T follicular helper cell (primary cell): ENCODE measurements around the gene THEM4.

Experiments used
- DNase-seq: peaks from one replicate; pipeline ENCODE4 v3.0.0-alpha.2; 2020; ENCODE audit warnings: low read depth

Gene THEM4

DNA sequence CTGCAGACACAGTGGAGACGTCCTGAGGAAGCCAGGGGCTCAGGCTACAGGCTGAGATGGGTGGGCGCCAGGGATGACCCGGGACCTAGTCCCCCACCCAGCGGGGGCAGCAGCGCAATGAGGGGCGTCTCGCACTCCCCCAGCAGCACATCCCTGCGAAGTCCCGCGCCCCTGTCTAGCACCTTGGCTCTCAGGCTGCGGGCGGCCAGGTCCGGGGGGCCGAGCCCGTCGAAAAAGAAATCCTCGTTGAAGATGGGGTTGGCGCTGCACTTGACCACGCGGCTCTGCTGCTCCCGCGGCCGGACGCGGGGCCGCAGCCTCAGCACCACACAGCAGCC, 71.5 kb downstream of the THEM4 start:
- no peak for DNase-seq

DNA sequence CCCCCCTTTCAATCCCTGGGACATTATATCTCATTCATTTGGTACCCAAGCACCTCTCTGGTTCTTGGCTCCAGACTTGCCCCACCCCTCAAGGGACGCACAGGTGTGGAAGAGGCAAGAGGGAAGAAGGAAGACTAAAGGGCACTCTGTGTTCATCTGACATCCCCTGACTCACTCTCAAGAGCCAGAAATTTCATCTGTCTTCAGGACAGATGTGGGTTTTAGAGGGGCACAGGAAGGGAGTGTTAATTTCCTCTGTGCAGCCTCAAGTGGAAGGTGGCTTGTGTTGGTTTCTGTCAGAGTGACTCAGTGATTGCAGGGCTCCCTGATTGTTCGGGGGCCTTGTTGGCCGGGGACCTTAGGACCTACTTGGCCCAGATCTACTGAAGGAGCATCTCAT, 72.1 kb downstream of the THEM4 start:
- no peak for DNase-seq

- DNase-seq = no peak
Observed at GRCh38 chr1:151835596-151835995, 73.7 kb downstream of the THEM4 start.

GRCh38 chr1:151834239-151834638, 75.1 kb downstream of the THEM4 start:
- DNase-seq = no peak

DNA sequence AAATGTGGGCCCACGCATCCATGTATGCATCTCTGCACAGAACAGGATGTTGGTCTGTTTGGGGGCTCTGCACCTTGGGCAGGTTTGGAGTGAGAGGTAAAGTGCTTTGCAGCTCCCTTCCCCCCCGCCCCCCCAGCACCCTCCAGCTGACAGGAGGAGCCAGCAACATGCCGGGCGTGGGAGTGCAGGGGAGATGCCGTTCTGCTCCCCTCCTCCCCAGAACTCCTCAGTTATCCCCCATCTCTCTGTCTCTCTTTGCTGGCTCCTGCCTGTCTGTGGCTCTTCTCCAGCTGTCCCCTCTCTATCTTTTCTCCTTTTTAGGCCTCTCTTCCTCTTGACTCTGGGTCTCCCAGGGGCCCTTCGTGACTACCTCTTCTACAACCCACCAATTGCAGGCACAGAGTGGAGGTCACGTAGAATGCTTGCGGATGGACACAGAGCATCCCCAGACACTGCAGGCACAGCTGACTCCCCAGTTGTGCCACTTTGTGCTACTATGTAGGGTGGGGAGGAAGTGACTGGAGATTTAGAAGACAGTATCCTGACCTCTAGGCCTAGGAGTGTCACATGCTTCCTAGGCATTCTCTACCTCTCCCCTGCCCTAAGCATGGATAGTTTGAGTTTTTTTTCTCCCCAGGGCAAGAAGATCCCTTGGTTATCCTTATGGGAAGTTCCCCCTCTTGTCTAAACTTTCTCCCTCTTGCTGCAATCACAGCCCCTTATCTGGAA, 76.0 kb downstream of the THEM4 start:
- no peak for DNase-seq

- DNase-seq = no peak
Observed at GRCh38 chr1:151832318-151832980, 76.9 kb downstream of the THEM4 start.

- DNase-seq = no peak
Observed at GRCh38 chr1:151831605-151832004, 77.7 kb downstream of the THEM4 start, which contains the start of gene RORC. Gene RORC, minus strand, starts transcription at chr1:151831802. Its CDS starts 38 bp downstream, at chr1:151831764.

- DNase-seq = no peak
Observed at GRCh38 chr1:151831256-151831591, 78.1 kb downstream of the THEM4 start.

GRCh38 chr1:151830055-151830454, 79.3 kb downstream of the THEM4 start:
- no peak for DNase-seq

- no peak for DNase-seq
Observed at GRCh38 chr1:151829352-151830046, 79.8 kb downstream of the THEM4 start.

DNA sequence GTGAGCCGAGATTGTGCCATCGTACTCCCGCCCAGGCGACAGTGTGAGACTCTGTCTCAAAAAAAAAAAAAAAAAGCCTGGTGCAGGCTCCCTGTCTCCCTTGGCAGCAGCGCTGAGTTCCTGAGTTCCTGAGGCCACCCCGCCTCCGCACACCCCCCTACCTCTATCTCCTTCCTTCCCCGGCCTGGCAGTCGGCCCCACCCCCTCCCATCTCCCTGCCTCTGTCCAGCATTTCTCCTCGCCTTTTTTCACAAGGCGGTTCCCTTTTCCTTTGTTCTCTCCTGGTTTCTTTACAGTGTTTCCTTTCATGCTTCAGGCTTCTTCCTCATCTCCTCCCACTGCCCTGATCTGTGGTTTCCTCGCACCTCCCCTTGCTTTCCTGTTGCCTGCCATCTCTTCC, 80.4 kb downstream of the THEM4 start:
- no peak for DNase-seq

GRCh38 chr1:151827853-151828252, 81.5 kb downstream of the THEM4 start:
- no peak for DNase-seq

- no peak for DNase-seq
Observed at GRCh38 chr1:151825751-151826660, 83.3 kb downstream of the THEM4 start.

- no peak for DNase-seq
Observed at GRCh38 chr1:151825204-151825603, 84.1 kb downstream of the THEM4 start.
